B cell (primary cell): ENCODE measurements around the gene TBC1D22A. TPM values are rescaled to one million over a fixed set of nuclear protein-coding genes. Genes with fewer than 3 reads are reported as not detected.
A peak's percentile ranks its signal among the peaks of the same experiment; 100 is the strongest.

Experiments
- ATAC-seq: fragments of 200-7000 bp; cut with Tn5 transposase; one replicate; pipeline ENCODE4 v1.10.0; 2021; ENCODE audit warnings: low read depth, mild to moderate bottlenecking, moderate number of reproducible peaks, moderate library complexity
- CTCF ChIA-PET: fragments of 350-600 bp; sonication (Branson Sonifier 250); formaldehyde crosslinking; loops from one replicate; lab custom pipeline; 2021; ENCODE audit warnings: antibody characterized with exemption, inconsistent platforms; lab: Charles Lee
- POLR2A ChIA-PET: fragments of 350-600 bp; sonication (Branson Sonifier 250); formaldehyde crosslinking; loops from one replicate; lab custom pipeline; 2021; ENCODE audit warnings: antibody characterized with exemption; lab: Charles Lee
- DNase-seq: peaks from one replicate; pipeline ENCODE4 v3.0.0; 2013
- H2AFZ ChIP-seq: 2 replicates; pipeline ENCODE4 v1.6.1; 2012; ENCODE audit warnings: mild to moderate bottlenecking, low read depth, low read length; ENCODE audit not compliant: insufficient read depth, poor library complexity, severe bottlenecking
- H3K27ac ChIP-seq, 2 donors: 1 replicate in 1 of 2; 2 replicates in 1 of 2; pipeline ENCODE4 v1.5.1; 2012 to 2013; ENCODE audit warnings: low read length in 2 of 2, mild to moderate bottlenecking in 2 of 2, moderate library complexity in 1 of 2
- H3K27me3 ChIP-seq, 4 experiments: fragments of 200-600 bp in 1 of 4; sonication (generic) in 1 of 4; replicated peaks in 1 of 4; 1 replicate in 2 of 4; 2 replicates in 2 of 4; pipeline versions ENCODE4 v1.6.1 to v1.7.0; 2013 to 2016; ENCODE audit warnings: low read length in 3 of 4, mild to moderate bottlenecking in 2 of 4, mixed read lengths in 1 of 4, moderate library complexity in 1 of 4; ENCODE audit not compliant: insufficient read depth in 4 of 4, control insufficient read depth in 3 of 4; ENCODE audit errors: control extremely low read depth in 1 of 4
- H3K36me3 ChIP-seq, 2 experiments: replicated peaks in 1 of 2; 1 replicate in 1 of 2; 2 replicates in 1 of 2; pipeline versions ENCODE4 v1.6.1 to v1.7.1; 2013; ENCODE audit warnings: low read length in 1 of 2; ENCODE audit not compliant: insufficient read depth in 2 of 2, control insufficient read depth in 1 of 2; ENCODE audit errors: control extremely low read depth in 1 of 2, extremely low read depth in 1 of 2
- H3K4me1 ChIP-seq, 2 donors: fragments of 200-600 bp in 1 of 2; sonication (generic) in 1 of 2; 1 replicate in 1 of 2; 2 replicates in 1 of 2; pipeline versions ENCODE4 v1.5.1 to v1.6.1; 2013 to 2017; ENCODE audit warnings: low read length in 2 of 2; ENCODE audit not compliant: control insufficient read depth in 2 of 2, insufficient read depth in 2 of 2
- H3K4me2 ChIP-seq: replicated peaks from 2 replicates; pipeline ENCODE3; 2012; ENCODE audit warnings: mild to moderate bottlenecking, low read depth, low read length; ENCODE audit not compliant: poor library complexity, severe bottlenecking
- H3K4me3 ChIP-seq, 5 experiments: fragments of 200-600 bp in 1 of 5; sonication (generic) in 1 of 5; 1 replicate in 3 of 5; 2 replicates in 2 of 5; pipeline versions ENCODE4 v1.5.1 to v1.7.0; 2011 to 2016; ENCODE audit warnings: low read length in 4 of 5, mild to moderate bottlenecking in 4 of 5, low read depth in 2 of 5, control low read depth in 1 of 5, moderate library complexity in 1 of 5; ENCODE audit not compliant: insufficient read depth in 1 of 5; ENCODE audit errors: control extremely low read depth in 1 of 5, extremely low read depth in 1 of 5
- H3K79me2 ChIP-seq: fragments of 200-600 bp; sonication (generic); one replicate; pipeline ENCODE4 v1.6.0; 2016; ENCODE audit warnings: low read length; ENCODE audit not compliant: control insufficient read depth, insufficient read depth
- H3K9ac ChIP-seq: fragments of 200-600 bp; sonication (generic); 2 replicates; pipeline ENCODE4 v1.6.1; 2017; ENCODE audit warnings: mild to moderate bottlenecking, low read length, moderate library complexity
- H3K9me3 ChIP-seq, 3 donors: one replicate each; pipeline versions ENCODE4 v1.6.1 to v1.7.1; 2013; ENCODE audit warnings: low read length in 2 of 3; ENCODE audit not compliant: control insufficient read depth in 2 of 3, insufficient read depth in 1 of 3; ENCODE audit errors: control extremely low read depth in 1 of 3
- H4K20me1 ChIP-seq: 2 replicates; pipeline ENCODE4 v1.6.0; 2012; ENCODE audit warnings: mild to moderate bottlenecking, low read length; ENCODE audit not compliant: insufficient read depth, control insufficient read depth, poor library complexity, severe bottlenecking
- H3K27ac Mint-ChIP-seq: one replicate; pipeline ENCODE4 v1.8.0; 2021; ENCODE audit warnings: mixed read lengths
- H3K27me3 Mint-ChIP-seq: one replicate; pipeline ENCODE4 v1.8.0; 2021; ENCODE audit warnings: mixed read lengths
- H3K4me1 Mint-ChIP-seq: one replicate; pipeline ENCODE4 v1.8.0; 2021; ENCODE audit warnings: mixed read lengths
- H3K4me3 Mint-ChIP-seq: one replicate; pipeline ENCODE4 v1.8.0; 2021; ENCODE audit warnings: mixed read lengths
- H3K9me3 Mint-ChIP-seq: one replicate; pipeline ENCODE4 v1.8.0; 2022; ENCODE audit warnings: mixed read lengths; ENCODE audit not compliant: insufficient read depth
- CTCF ChIP-seq: fragments of 200-600 bp; IDR thresholded peaks from one replicate; pipeline ENCODE4 v1.8.0; 2022; ENCODE audit warnings: antibody characterized with exemption, mild to moderate bottlenecking
- EZH2 ChIP-seq: IDR thresholded peaks from 2 replicates; pipeline ENCODE4 v1.6.1; 2012; ENCODE audit warnings: borderline replicate concordance, low read depth, mild to moderate bottlenecking, moderate library complexity, low read length; ENCODE audit not compliant: insufficient read depth, poor library complexity, severe bottlenecking
- WGBS: methylation state at CpG from one replicate; pipeline ENCODE4 v1.1.5; 2013; ENCODE audit warnings: missing lambda C conversion rate; ENCODE audit not compliant: insufficient coverage; 5-methylcytosine and 5-hydroxymethylcytosine counted together
- intact Hi-C: fragments of 100-400 bp; cut with micrococcal nuclease; formaldehyde crosslinking; loops from one replicate; pipeline ENCODE4 v1.10.0; 2022
- polyA plus RNA-seq: library from polyadenylated mRNA; depleted of rRNA; stranded (reverse); fragments of >200 nt; gene quantifications from 2 replicates; pipeline ENCODE4 v1.2.3, GENCODE V29; 2012
- total RNA-seq, 2 donors: library from RNA; stranded (reverse); fragments of 120-200 nt in 1 of 2; gene quantifications; 1 replicate in 1 of 2; 2 replicates in 1 of 2; pipeline versions ENCODE4 v1.2.3 to v1.2.4, GENCODE V29; 2013 to 2022

Gene TBC1D22A
- total and polyA plus RNA-seq, 2 donors (not counting 1 experiment from before 2014, with no cell fraction given): 73.8 to 128 TPM

GRCh38 chr22:46776876-46777608 is 14.6 kb downstream of the TBC1D22A start:
- ChIA-PET POLR2A (interaction anchor here (1.1 to 6.1 kb wide), 2 partner anchors 10 to 13 kb away, joined by 3 to 92 read pairs; partner anchors contain the start of gene TBC1D22A), CTCF (interaction anchor here (1.1 to 6.1 kb wide), 5 partner anchors 10 to 26 kb away, joined by 4 to 61 read pairs (median 11); partner anchors contain the start of gene TBC1D22A)
- Histone ChIP-seq H3K4me3 (peak overlapping the region in 3 of 5 experiments; percentile 6 to 17 (median 10)), H2AFZ (peak overlapping the region; percentile 26), H3K36me3 (peaks cover 0 to 23% of the 10 kb centered on the region in 2 experiments), H3K9ac (peak overlapping the region; percentile 61), H3K9me3 (no peaks in the 10 kb centered on the region), H3K4me2 (peak overlapping the region; percentile 78), H4K20me1 (peaks cover 73% of the 10 kb centered on the region), H3K4me1 (peaks cover 91 to 93% of the 10 kb centered on the region in 2 donors), H3K27ac (peak overlapping the region; percentile 87 to 91), H3K79me2 (peaks cover 88% of the 10 kb centered on the region), H3K27me3 (no peaks in the 10 kb centered on the region)
- H3K9me3 Mint-ChIP-seq: no peaks in the 10 kb centered on the region
- peaks cover 92% of the 10 kb centered on the region for H3K4me1 Mint-ChIP-seq
- peak overlapping the region; percentile 79 for H3K4me3 Mint-ChIP-seq
- WGBS: 34% methylated on average over 18 of the region's 18 CpGs
- no peaks in the 10 kb centered on the region for H3K27me3 Mint-ChIP-seq
- ATAC-seq (no peak), DNase-seq (peak; percentile 11)
- H3K27ac Mint-ChIP-seq: peak overlapping the region; percentile 93
- intact Hi-C loops: loop anchor here (1.0 kb wide), 1 partner anchor 14 kb away; no protein-coding TSS in a partner anchor
- TF ChIP-seq CTCF: no peak
- no peak for TF ChIP-seq EZH2

- peak; percentile 29 for ATAC-seq
- Histone ChIP-seq H3K9ac (peak overlapping the region; percentile 61), H3K27ac (peak overlapping the region; percentile 87 to 91), H3K4me1 (peaks cover 94 to 97% of the 10 kb centered on the region in 2 donors), H4K20me1 (peaks cover 79% of the 10 kb centered on the region), H3K4me3 (peak overlapping the region in 3 of 5 experiments; percentile 6 to 21 (median 10)), H3K36me3 (peaks cover 2 to 26% of the 10 kb centered on the region in 2 experiments), H3K79me2 (peaks cover 92% of the 10 kb centered on the region), H2AFZ (peak overlapping the region; percentile 26), H3K9me3 (no peaks in the 10 kb centered on the region), H3K4me2 (peak overlapping the region; percentile 78), H3K27me3 (no peaks in the 10 kb centered on the region)
- TF ChIP-seq CTCF: no peak
- no peak for TF ChIP-seq EZH2
- peak overlapping the region; percentile 79 for H3K4me3 Mint-ChIP-seq
- intact Hi-C loops: loop anchor here (1.0 kb wide), 1 partner anchor 14 kb away; no protein-coding TSS in a partner anchor
- WGBS: 10% methylated on average over 8 of the region's 11 CpGs
- peak; percentile 81 for DNase-seq
- H3K27ac Mint-ChIP-seq: peak overlapping the region; percentile 93
- ChIA-PET POLR2A (interaction anchor here (1.1 to 6.1 kb wide), 2 partner anchors 10 to 14 kb away, joined by 3 to 92 read pairs; partner anchors contain the start of gene TBC1D22A), CTCF (interaction anchor here (0.9 to 6.1 kb wide), 6 partner anchors 11 to 26 kb away, joined by 3 to 61 read pairs (median 8); partner anchors contain the start of gene TBC1D22A)
- peaks cover 97% of the 10 kb centered on the region for H3K4me1 Mint-ChIP-seq
- H3K9me3 Mint-ChIP-seq: no peaks in the 10 kb centered on the region
- H3K27me3 Mint-ChIP-seq: no peaks in the 10 kb centered on the region
Measured at GRCh38 chr22:46777609-46777970, 15.1 kb downstream of the TBC1D22A start.
